ENCODE results near the gene ZNF385B. TPM values are rescaled to one million over a fixed set of nuclear protein-coding genes. Genes with fewer than 3 reads are reported as not detected.

Gene ZNF385B
- total and polyA plus RNA-seq, 11 donors = 0.07 to 12.2 (median 2.3) TPM

GRCh38 chr2:179745635-179746256, 115.7 kb downstream of the ZNF385B start:
- TF ChIP-seq POLR2A (IDR thresholded peaks at IDR 0.05) (no peak), CTCF (IDR thresholded peaks at IDR 0.05) (no peak)
- no peaks in the 10 kb centered on the region for H3K9me3 ChIP-seq
- H3K4me3 ChIP-seq = no peak overlapping the region
- no peak for DNase-seq
- 14 to 21% (median 18%) methylated on average over 5 of the region's 5 CpGs for WGBS, 4 donors
- no peak for ATAC-seq
- H3K36me3 ChIP-seq = no peaks in the 10 kb centered on the region
- intact Hi-C loops (cut with DNase I) = loop anchor here in 9 of 10 donors (5.0 to 10.0 kb wide), 4 partner anchors 151 to 521 kb away; no protein-coding TSS in a partner anchor
- no peak overlapping the region for H3K27ac ChIP-seq
- peaks cover 0 to 6% (median 0%) of the 10 kb centered on the region in 12 donors for H3K4me1 ChIP-seq
- peaks cover 0 to 9% (median 0%) of the 10 kb centered on the region in 9 donors for H3K27me3 ChIP-seq

- TF ChIP-seq POLR2A (IDR thresholded peaks at IDR 0.05) (no peak), CTCF (IDR thresholded peaks at IDR 0.05) (no peak)
- WGBS, 4 donors = 74 to 83% (median 80%) methylated on average over 5 of the region's 5 CpGs
- no peaks in the 10 kb centered on the region for H3K36me3 ChIP-seq
- intact Hi-C loops (cut with DNase I) = loop anchor here in 4 of 10 donors (5.0 to 10.0 kb wide), 3 partner anchors 147 to 520 kb away; no protein-coding TSS in a partner anchor
- ATAC-seq = no peak
- peaks cover 0 to 9% (median 0%) of the 10 kb centered on the region in 9 donors for H3K27me3 ChIP-seq
- peaks cover 0 to 6% (median 0%) of the 10 kb centered on the region in 12 donors for H3K4me1 ChIP-seq
- no peak overlapping the region for H3K4me3 ChIP-seq
- H3K9me3 ChIP-seq = no peaks in the 10 kb centered on the region
- DNase-seq = no peak
- no peak overlapping the region for H3K27ac ChIP-seq
Measured at GRCh38 chr2:179744401-179744800, 117.0 kb downstream of the ZNF385B start.

- H3K9me3 ChIP-seq = no peaks in the 10 kb centered on the region
- TF ChIP-seq POLR2A (IDR thresholded peaks at IDR 0.05) = no peak
- no peak for TF ChIP-seq CTCF (IDR thresholded peaks at IDR 0.05)
- H3K27me3 ChIP-seq = peaks cover 0 to 5% (median 0%) of the 10 kb centered on the region in 9 donors
- H3K4me1 ChIP-seq = peaks cover 0 to 6% (median 0%) of the 10 kb centered on the region in 12 donors
- H3K36me3 ChIP-seq = no peaks in the 10 kb centered on the region
- ATAC-seq = no peak
- H3K4me3 ChIP-seq = no peak overlapping the region
- DNase-seq = no peak
- intact Hi-C loops (cut with DNase I) = loop anchor here in 4 of 10 donors (5.0 to 10.0 kb wide), 3 partner anchors 144 to 517 kb away; no protein-coding TSS in a partner anchor
- H3K27ac ChIP-seq = no peak overlapping the region
Measured at GRCh38 chr2:179741317-179741716, 120.1 kb downstream of the ZNF385B start.

- Histone ChIP-seq H3K36me3 (no peaks in the 10 kb centered on the region), H3K9me3 (no peaks in the 10 kb centered on the region), H3K4me1 (no peaks in the 10 kb centered on the region), H3K4me3 (no peak overlapping the region), H3K27ac (no peak overlapping the region), H3K27me3 (no peaks in the 10 kb centered on the region)
- intact Hi-C loops (cut with DNase I) = no loop called here
- WGBS, 4 donors = 70 to 91% (median 78%) methylated on average over 1 of the region's 1 CpG
- TF ChIP-seq CTCF (IDR thresholded peaks at IDR 0.05) (no peak), POLR2A (IDR thresholded peaks at IDR 0.05) (no peak)
- DNase-seq = no peak
- no peak for ATAC-seq
Measured at GRCh38 chr2:179729966-179730365, 131.4 kb downstream of the ZNF385B start.

Measured in heart left ventricle (tissue), 16 donors.